Vagina (tissue), 2 donors: Measurements from ENCODE around the gene ARHGAP32.

ENCODE experiments used
- POLR2A ChIP-seq, 2 donors: fragments of 450-650 bp; IDR thresholded peaks; one replicate each; pipeline ENCODE4 v1.6.1; 2017; ENCODE audit warnings: antibody characterized with exemption in 2 of 2, mild to moderate bottlenecking in 2 of 2, moderate library complexity in 2 of 2
- POLR2AphosphoS5 ChIP-seq, 2 donors: sonication (generic); formaldehyde crosslinking; IDR thresholded peaks; one replicate each; pipeline ENCODE4 v1.9.0; 2017; ENCODE audit warnings: antibody characterized with exemption in 2 of 2, mild to moderate bottlenecking in 2 of 2, low read depth in 1 of 2; ENCODE audit not compliant: insufficient read depth in 1 of 2
- TF ChIP-seq, protein P1 (sequence below), 3 experiments: fragments of 450-650 bp in 2 of 3; fragments of 200-600 bp in 1 of 3; sonication (generic) in 1 of 3; IDR thresholded peaks; one replicate each; pipeline ENCODE4 v1.5.1; 2017 to 2019; ENCODE audit warnings: antibody characterized with exemption in 3 of 3, mild to moderate bottlenecking in 2 of 3, moderate library complexity in 2 of 3

DNA sequence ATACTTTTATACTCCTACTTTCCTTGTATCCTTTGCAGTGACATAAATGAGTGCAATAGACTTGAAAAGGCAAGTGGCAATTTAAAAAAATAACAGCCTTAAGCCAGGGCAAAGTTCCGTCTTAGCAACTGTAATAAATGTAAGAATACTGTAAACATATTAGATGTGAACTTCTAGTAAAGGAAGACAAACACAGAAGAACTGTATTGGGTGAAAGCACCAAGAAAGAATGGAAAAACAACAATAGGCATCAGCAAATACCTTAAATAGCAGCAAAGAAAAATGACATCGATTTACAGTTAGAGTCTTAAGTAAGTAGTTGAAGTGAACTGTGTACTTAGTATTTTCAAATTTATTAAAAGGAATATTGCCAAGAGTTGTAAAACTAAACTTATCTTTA is 174.0 kb downstream of the ARHGAP32 start:
- TF ChIP-seq, protein P1, sequence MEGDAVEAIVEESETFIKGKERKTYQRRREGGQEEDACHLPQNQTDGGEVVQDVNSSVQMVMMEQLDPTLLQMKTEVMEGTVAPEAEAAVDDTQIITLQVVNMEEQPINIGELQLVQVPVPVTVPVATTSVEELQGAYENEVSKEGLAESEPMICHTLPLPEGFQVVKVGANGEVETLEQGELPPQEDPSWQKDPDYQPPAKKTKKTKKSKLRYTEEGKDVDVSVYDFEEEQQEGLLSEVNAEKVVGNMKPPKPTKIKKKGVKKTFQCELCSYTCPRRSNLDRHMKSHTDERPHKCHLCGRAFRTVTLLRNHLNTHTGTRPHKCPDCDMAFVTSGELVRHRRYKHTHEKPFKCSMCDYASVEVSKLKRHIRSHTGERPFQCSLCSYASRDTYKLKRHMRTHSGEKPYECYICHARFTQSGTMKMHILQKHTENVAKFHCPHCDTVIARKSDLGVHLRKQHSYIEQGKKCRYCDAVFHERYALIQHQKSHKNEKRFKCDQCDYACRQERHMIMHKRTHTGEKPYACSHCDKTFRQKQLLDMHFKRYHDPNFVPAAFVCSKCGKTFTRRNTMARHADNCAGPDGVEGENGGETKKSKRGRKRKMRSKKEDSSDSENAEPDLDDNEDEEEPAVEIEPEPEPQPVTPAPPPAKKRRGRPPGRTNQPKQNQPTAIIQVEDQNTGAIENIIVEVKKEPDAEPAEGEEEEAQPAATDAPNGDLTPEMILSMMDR (IDR thresholded peaks at IDR 0.05), result no peak
- TF ChIP-seq POLR2A (IDR thresholded peaks at IDR 0.05) (no peak), POLR2AphosphoS5 (IDR thresholded peaks at IDR 0.05; ENCODE audit: insufficient read depth in 1 of 2, low read depth in 1 of 2) (no peak)
